DND-41 (cell line): Measurements from ENCODE around the gene ZNF554.

Source experiments
- ATAC-seq: fragments of 200-7000 bp; cut with Tn5 transposase; 3 replicates; pipeline ENCODE4 v1.9.1; 2021; ENCODE audit warnings: low read depth; ENCODE audit not compliant: insufficient read depth
- DNase-seq: peaks from one replicate; pipeline ENCODE4 v3.0.0-alpha.2; 2020
- H2AFZ ChIP-seq: 2 replicates; pipeline ENCODE4 v1.6.0; 2012; ENCODE audit warnings: low read depth, low read length
- H3K27ac ChIP-seq: 2 replicates; pipeline ENCODE4 v1.5.1; 2012; ENCODE audit warnings: low read length, inconsistent platforms
- H3K27me3 ChIP-seq: fragments of 200-600 bp; sonication (generic); 2 replicates; pipeline ENCODE4 v1.6.0; 2012; ENCODE audit warnings: low read length, mild to moderate bottlenecking, inconsistent platforms; ENCODE audit not compliant: insufficient read depth, poor library complexity
- H3K36me3 ChIP-seq: 2 replicates; pipeline ENCODE4 v1.5.1; 2012; ENCODE audit warnings: low read length, inconsistent platforms; ENCODE audit not compliant: insufficient read depth
- H3K4me1 ChIP-seq: 2 replicates; pipeline ENCODE4 v1.5.1; 2012; ENCODE audit warnings: mild to moderate bottlenecking, low read length; ENCODE audit not compliant: insufficient read depth
- H3K4me2 ChIP-seq: 2 replicates; pipeline ENCODE4 v1.6.0; 2012; ENCODE audit warnings: mild to moderate bottlenecking, moderate library complexity, low read length, inconsistent platforms; ENCODE audit not compliant: insufficient read depth
- H3K4me3 ChIP-seq, 2 experiments: fragments of 200-600 bp in 1 of 2; shearing (Covaris generic) in 1 of 2; 2 replicates each; pipeline ENCODE4 v1.5.1; 2012 to 2016; ENCODE audit warnings: inconsistent platforms in 2 of 2, low read length in 2 of 2, mild to moderate bottlenecking in 2 of 2, low read depth in 1 of 2, moderate library complexity in 1 of 2
- H3K79me2 ChIP-seq: 2 replicates; pipeline ENCODE4 v1.6.0; 2012; ENCODE audit warnings: low read length, inconsistent platforms; ENCODE audit not compliant: insufficient read depth
- H3K9ac ChIP-seq: 2 replicates; pipeline ENCODE4 v1.6.0; 2012; ENCODE audit warnings: low read depth, mild to moderate bottlenecking, inconsistent platforms, low read length, moderate library complexity
- H3K9me3 ChIP-seq: 2 replicates; pipeline ENCODE4 v1.5.1; 2012; ENCODE audit warnings: low read length, moderate library complexity, mild to moderate bottlenecking, inconsistent platforms; ENCODE audit not compliant: insufficient read depth, severe bottlenecking
- H4K20me1 ChIP-seq: 2 replicates; pipeline ENCODE4 v1.6.0; 2012; ENCODE audit warnings: low read length; ENCODE audit not compliant: insufficient read depth
- CTCF ChIP-seq: IDR thresholded peaks from 2 replicates; pipeline ENCODE4 v1.5.1; 2012; ENCODE audit warnings: borderline replicate concordance, low read length, moderate library complexity, mild to moderate bottlenecking; ENCODE audit not compliant: poor library complexity, severe bottlenecking; ENCODE audit errors: extremely low read depth
- EZH2 ChIP-seq: IDR thresholded peaks from 3 replicates; pipeline ENCODE4 v1.6.1; 2012; ENCODE audit warnings: borderline replicate concordance, low read depth, mild to moderate bottlenecking, moderate library complexity, low read length, inconsistent platforms; ENCODE audit not compliant: severe bottlenecking

The ZNF554 gene

GRCh38 chr19:2811735-2812413, 7.8 kb upstream of the ZNF554 start:
- Histone ChIP-seq H3K27ac (no peak overlapping the region), H3K4me2 (no peak overlapping the region), H4K20me1 (no peaks in the 10 kb centered on the region; the same call in 1 of the 2 replicates), H2AFZ (no peak overlapping the region), H3K4me1 (no peaks in the 10 kb centered on the region), H3K27me3 (no peaks in the 10 kb centered on the region), H3K79me2 (no peaks in the 10 kb centered on the region), H3K9me3 (no peaks in the 10 kb centered on the region), H3K36me3 (peaks cover 77% of the 10 kb centered on the region), H3K9ac (no peak overlapping the region), H3K4me3 (no peak overlapping the region)
- no peak for DNase-seq
- TF ChIP-seq EZH2, result no peak
- no peak for TF ChIP-seq CTCF
- ATAC-seq, result no peak

- Histone ChIP-seq H3K27me3 (no peaks in the 10 kb centered on the region), H2AFZ (no peak overlapping the region), H3K79me2 (no peaks in the 10 kb centered on the region), H3K9ac (no peak overlapping the region), H3K4me3 (no peak overlapping the region), H3K36me3 (peaks cover 69% of the 10 kb centered on the region), H3K4me1 (no peaks in the 10 kb centered on the region), H3K9me3 (no peaks in the 10 kb centered on the region), H3K27ac (no peak overlapping the region), H4K20me1 (no peaks in the 10 kb centered on the region; the same call in 1 of the 2 replicates), H3K4me2 (no peak overlapping the region)
- no peak for DNase-seq
- TF ChIP-seq EZH2 (no peak), CTCF (no peak)
- no peak for ATAC-seq
These were observed 7.0 kb upstream of the ZNF554 start for GRCh38 chr19:2812414-2813234.

- H3K36me3 ChIP-seq, result peaks cover 60% of the 10 kb centered on the region
- no peaks in the 10 kb centered on the region; the same call in 1 of the 2 replicates for H4K20me1 ChIP-seq
- no peak overlapping the region for H3K9ac ChIP-seq
- no peak for TF ChIP-seq EZH2
- no peak for TF ChIP-seq CTCF
- no peak overlapping the region for H3K4me2 ChIP-seq
- no peaks in the 10 kb centered on the region for H3K4me1 ChIP-seq
- no peak overlapping the region for H3K4me3 ChIP-seq
- no peak for DNase-seq
- no peaks in the 10 kb centered on the region for H3K27me3 ChIP-seq
- no peaks in the 10 kb centered on the region for H3K79me2 ChIP-seq
- no peak overlapping the region for H2AFZ ChIP-seq
- H3K9me3 ChIP-seq, result no peaks in the 10 kb centered on the region
- no peak for ATAC-seq
- H3K27ac ChIP-seq, result no peak overlapping the region
These were observed 6.2 kb upstream of the ZNF554 start for GRCh38 chr19:2813235-2814160.
